CD4-positive, alpha-beta T cell (primary cell): ENCODE measurements around the gene APC2. TPM values are rescaled to one million over a fixed set of nuclear protein-coding genes. Genes with fewer than 3 reads are reported as not detected.

Source experiments
- ATAC-seq: fragments of 200-7000 bp; cut with Tn5 transposase; one replicate; pipeline ENCODE4 v1.10.0; 2022; ENCODE audit warnings: mild to moderate bottlenecking; ENCODE audit not compliant: poor library complexity
- CTCF ChIA-PET: fragments of 350-600 bp; sonication (Branson Sonifier 250); formaldehyde crosslinking; loops from one replicate; lab custom pipeline; 2021; ENCODE audit warnings: antibody characterized with exemption, inconsistent platforms; lab: Charles Lee
- POLR2A ChIA-PET: fragments of 350-600 bp; sonication (Branson Sonifier 250); formaldehyde crosslinking; loops from one replicate; lab custom pipeline; 2021; ENCODE audit warnings: antibody characterized with exemption, inconsistent platforms; lab: Charles Lee
- DNase-seq, 14 experiments: peaks; one replicate each; pipeline ENCODE4 v3.0.0-alpha.2; 2013 to 2020; ENCODE audit warnings: mixed read lengths in 2 of 14
- H3K27ac ChIP-seq, 2 donors: one replicate each; pipeline versions ENCODE4 v1.5.1 to v1.7.0; 2013; ENCODE audit warnings: low read length in 2 of 2, low read depth in 1 of 2, mild to moderate bottlenecking in 1 of 2
- H3K27me3 ChIP-seq, 2 experiments: 1 replicate in 1 of 2; 2 replicates in 1 of 2; pipeline versions ENCODE4 v1.6.1 to v1.7.0; 2013; ENCODE audit warnings: low read length in 2 of 2, control low read depth in 1 of 2, mild to moderate bottlenecking in 1 of 2, moderate library complexity in 1 of 2; ENCODE audit not compliant: insufficient read depth in 2 of 2, control insufficient read depth in 1 of 2
- H3K36me3 ChIP-seq: one replicate; pipeline ENCODE4 v1.6.1; 2013; ENCODE audit warnings: low read length, control low read depth; ENCODE audit not compliant: insufficient read depth
- H3K4me1 ChIP-seq: one replicate; pipeline ENCODE4 v1.6.1; 2013; ENCODE audit warnings: low read length, control low read depth; ENCODE audit not compliant: insufficient read depth
- H3K4me3 ChIP-seq: one replicate; pipeline ENCODE4 v1.5.1; 2013; ENCODE audit warnings: mild to moderate bottlenecking, low read length, moderate library complexity
- H3K9me3 ChIP-seq, 2 experiments: 1 replicate in 1 of 2; 2 replicates in 1 of 2; pipeline versions ENCODE4 v1.6.1 to v1.7.0; 2013; ENCODE audit warnings: low read length in 2 of 2, mild to moderate bottlenecking in 2 of 2, control low read depth in 1 of 2, moderate library complexity in 1 of 2; ENCODE audit not compliant: control insufficient read depth in 1 of 2, insufficient read depth in 1 of 2
- H3K27ac Mint-ChIP-seq: one replicate; pipeline ENCODE4 v1.8.0; 2020; ENCODE audit warnings: mixed read lengths
- H3K27me3 Mint-ChIP-seq: one replicate; pipeline ENCODE4 v1.8.0; 2021; ENCODE audit warnings: mixed read lengths
- H3K36me3 Mint-ChIP-seq: one replicate; pipeline ENCODE4 v1.8.0; 2021; ENCODE audit warnings: low read depth, mixed read lengths
- H3K4me1 Mint-ChIP-seq: one replicate; pipeline ENCODE4 v1.8.0; 2021; ENCODE audit warnings: low read depth, mixed read lengths
- H3K4me3 Mint-ChIP-seq: one replicate; pipeline ENCODE4 v1.8.0; 2020; ENCODE audit warnings: mild to moderate bottlenecking, mixed read lengths
- H3K9me3 Mint-ChIP-seq: one replicate; pipeline ENCODE4 v1.8.0; 2020; ENCODE audit warnings: mixed read lengths
- intact Hi-C, 2 experiments: fragments of 100-400 bp; cut with DNase I in 1 of 2; cut with micrococcal nuclease in 1 of 2; formaldehyde crosslinking; loops; one replicate each; pipeline versions ENCODE4 v1.15.1 to v1.9.0; 2023 to 2025; cut with DNase I, micrococcal nuclease
- total RNA-seq, 174 experiments: library from RNA in 2 of 174; stranded (reverse) in 2 of 174; gene quantifications; one replicate each; pipeline ENCODE4 v1.2.3 and lab custom pipeline; 2021 to 2026
- TF ChIP-seq, protein P1 (sequence below): fragments of 200-600 bp; IDR thresholded peaks from one replicate; pipeline ENCODE4 v1.8.0; 2022; ENCODE audit warnings: antibody characterized with exemption, mild to moderate bottlenecking

Gene APC2
- total RNA-seq, 2 experiments from 2014 or later: 0.20 to 0.30 TPM

DNA sequence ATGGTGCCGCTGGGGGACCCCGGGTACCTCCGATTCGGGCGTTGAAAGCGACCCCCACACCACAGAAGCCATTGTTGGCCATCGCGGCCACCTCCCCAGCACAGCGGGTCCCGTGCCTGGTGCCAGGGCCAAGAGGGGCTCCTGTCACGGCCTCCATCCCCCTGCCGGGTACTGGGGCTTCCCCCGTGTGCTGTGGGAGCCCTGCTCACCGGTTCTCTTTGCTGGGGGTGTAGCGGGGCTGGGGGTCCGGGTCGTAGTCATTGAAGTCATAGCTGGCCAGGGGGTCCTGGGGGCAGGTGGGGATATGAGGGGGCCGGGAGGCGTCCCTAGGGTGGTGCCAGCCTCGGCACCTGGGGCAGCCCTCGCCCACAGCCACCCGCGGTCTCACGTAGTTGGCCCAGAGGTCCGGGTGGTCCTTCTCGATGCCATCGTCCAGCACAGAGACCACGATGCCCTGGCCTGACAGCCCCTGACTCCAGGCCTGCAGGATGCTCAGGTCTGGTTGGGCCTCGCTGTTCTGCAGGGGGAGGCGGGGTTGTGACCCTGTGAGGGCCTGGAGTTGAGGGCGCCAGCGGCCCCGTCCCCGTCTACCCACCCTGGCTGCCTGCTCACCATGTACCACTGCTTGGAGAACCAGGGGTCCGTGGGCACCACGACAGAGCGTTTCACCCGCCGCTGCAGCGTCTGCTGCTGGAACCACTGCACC, 37.8 kb downstream of the APC2 start:
- intact Hi-C loops: no loop called here
- ATAC-seq: no peak
- Histone ChIP-seq H3K9me3 (no peaks in the 10 kb centered on the region), H3K4me1 (peaks cover 23% of the 10 kb centered on the region), H3K27me3 (no peaks in the 10 kb centered on the region), H3K36me3 (no peaks in the 10 kb centered on the region), H3K27ac (no peak overlapping the region), H3K4me3 (no peak overlapping the region)
- DNase-seq: no peak
- Mint-ChIP-seq H3K27me3 (no peaks in the 10 kb centered on the region), H3K36me3 (peaks cover 4% of the 10 kb centered on the region), H3K27ac (no peak overlapping the region), H3K9me3 (no peaks in the 10 kb centered on the region), H3K4me1 (peaks cover 12% of the 10 kb centered on the region), H3K4me3 (no peak overlapping the region)
- TF ChIP-seq, protein P1, sequence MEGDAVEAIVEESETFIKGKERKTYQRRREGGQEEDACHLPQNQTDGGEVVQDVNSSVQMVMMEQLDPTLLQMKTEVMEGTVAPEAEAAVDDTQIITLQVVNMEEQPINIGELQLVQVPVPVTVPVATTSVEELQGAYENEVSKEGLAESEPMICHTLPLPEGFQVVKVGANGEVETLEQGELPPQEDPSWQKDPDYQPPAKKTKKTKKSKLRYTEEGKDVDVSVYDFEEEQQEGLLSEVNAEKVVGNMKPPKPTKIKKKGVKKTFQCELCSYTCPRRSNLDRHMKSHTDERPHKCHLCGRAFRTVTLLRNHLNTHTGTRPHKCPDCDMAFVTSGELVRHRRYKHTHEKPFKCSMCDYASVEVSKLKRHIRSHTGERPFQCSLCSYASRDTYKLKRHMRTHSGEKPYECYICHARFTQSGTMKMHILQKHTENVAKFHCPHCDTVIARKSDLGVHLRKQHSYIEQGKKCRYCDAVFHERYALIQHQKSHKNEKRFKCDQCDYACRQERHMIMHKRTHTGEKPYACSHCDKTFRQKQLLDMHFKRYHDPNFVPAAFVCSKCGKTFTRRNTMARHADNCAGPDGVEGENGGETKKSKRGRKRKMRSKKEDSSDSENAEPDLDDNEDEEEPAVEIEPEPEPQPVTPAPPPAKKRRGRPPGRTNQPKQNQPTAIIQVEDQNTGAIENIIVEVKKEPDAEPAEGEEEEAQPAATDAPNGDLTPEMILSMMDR: no peak
- ChIA-PET CTCF (no interaction called here), POLR2A (no interaction called here)

DNA sequence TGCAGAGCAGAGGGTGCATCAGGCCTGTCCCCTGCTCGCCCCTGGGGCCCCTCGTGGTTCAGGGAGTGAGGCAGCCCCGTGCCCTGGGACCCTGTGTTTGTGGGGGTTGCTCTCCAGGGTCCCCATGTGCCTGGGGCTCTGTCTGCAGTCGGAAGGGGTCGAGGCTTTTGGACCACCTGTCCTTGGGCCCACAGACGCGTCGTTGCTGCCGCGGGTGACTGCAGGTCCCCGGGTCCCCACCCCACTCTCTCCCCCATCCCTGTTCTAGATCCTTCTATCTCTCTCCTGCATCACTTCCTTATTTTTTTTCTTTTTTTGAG, 38.3 kb downstream of the APC2 start:
- TF ChIP-seq, protein P1: no peak
- ChIA-PET CTCF (no interaction called here), POLR2A (no interaction called here)
- no peak for DNase-seq
- H3K4me1 ChIP-seq: peaks cover 23% of the 10 kb centered on the region
- peaks cover 4% of the 10 kb centered on the region for H3K36me3 Mint-ChIP-seq
- no peak overlapping the region for H3K27ac ChIP-seq
- H3K4me3 ChIP-seq: no peak overlapping the region
- H3K36me3 ChIP-seq: no peaks in the 10 kb centered on the region
- peaks cover 12% of the 10 kb centered on the region for H3K4me1 Mint-ChIP-seq
- no peak overlapping the region for H3K27ac Mint-ChIP-seq
- H3K4me3 Mint-ChIP-seq: no peak overlapping the region
- no peaks in the 10 kb centered on the region for H3K27me3 ChIP-seq
- no peaks in the 10 kb centered on the region for H3K27me3 Mint-ChIP-seq
- no peaks in the 10 kb centered on the region for H3K9me3 Mint-ChIP-seq
- no peak for ATAC-seq
- H3K9me3 ChIP-seq: no peaks in the 10 kb centered on the region
- intact Hi-C loops: no loop called here

DNA sequence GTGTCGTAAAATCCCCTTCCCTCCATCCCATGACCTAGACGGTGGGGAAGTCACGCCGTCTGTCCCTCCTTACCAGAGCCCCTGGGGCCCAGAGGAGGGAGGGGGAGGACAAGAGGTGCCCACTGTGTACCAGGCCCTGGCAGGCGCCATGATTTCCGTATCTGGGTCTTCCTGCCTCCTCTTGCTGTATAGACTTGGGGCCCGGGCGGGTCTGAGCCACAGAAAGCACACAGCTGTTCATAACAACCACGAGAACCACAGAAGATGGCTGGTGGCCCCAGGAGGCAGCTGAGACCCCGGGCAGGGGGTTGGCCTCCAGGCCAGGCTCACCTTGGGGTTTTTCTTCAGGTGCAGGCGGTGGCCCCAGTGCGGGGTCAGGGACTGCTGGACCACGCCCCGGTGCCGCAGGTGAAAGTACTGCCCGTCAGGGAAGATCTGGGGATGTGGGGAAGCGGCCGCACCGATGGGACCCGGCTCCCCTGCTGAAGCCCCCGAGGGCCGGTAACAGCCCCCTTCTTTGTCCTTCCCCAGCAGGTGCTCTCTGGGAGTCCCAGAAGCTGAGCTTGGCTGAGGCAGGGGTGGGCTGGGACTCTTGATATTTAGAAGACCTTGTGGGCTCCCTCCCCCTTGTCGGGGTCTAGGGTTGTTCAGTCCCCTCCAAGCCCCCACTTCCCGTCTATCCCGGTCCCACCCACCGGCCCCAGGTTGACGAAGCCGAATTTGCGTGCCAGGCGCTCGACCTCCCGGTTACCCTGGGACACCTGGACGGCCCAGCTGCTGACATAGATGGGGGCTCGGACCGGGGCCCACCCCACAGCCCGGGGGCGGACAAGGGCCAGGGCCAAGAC, 39.8 kb downstream of the APC2 start:
- TF ChIP-seq, protein P1: no peak
- peaks cover 23% of the 10 kb centered on the region for H3K4me1 ChIP-seq
- H3K9me3 ChIP-seq: no peaks in the 10 kb centered on the region
- no peaks in the 10 kb centered on the region for H3K9me3 Mint-ChIP-seq
- H3K27me3 Mint-ChIP-seq: no peaks in the 10 kb centered on the region
- peak overlapping the region; percentile 61 for H3K4me3 ChIP-seq
- H3K36me3 Mint-ChIP-seq: peaks cover 4% of the 10 kb centered on the region
- POLR2A ChIA-PET: interaction anchor here (1.8 kb wide), 1 partner anchor 19 kb away, joined by 7 read pairs; no protein-coding TSS in a partner anchor
- H3K27ac Mint-ChIP-seq: no peak overlapping the region
- H3K4me1 Mint-ChIP-seq: peaks cover 12% of the 10 kb centered on the region
- ATAC-seq: no peak
- CTCF ChIA-PET: interaction anchor here (0.6 kb wide), 1 partner anchor 76 kb away, joined by 3 read pairs; no protein-coding TSS in a partner anchor
- peak overlapping the region in 1 of 2 donors; percentile 29 for H3K27ac ChIP-seq
- peak overlapping the region; percentile 76 for H3K4me3 Mint-ChIP-seq
- DNase-seq: no peak
- no peaks in the 10 kb centered on the region for H3K36me3 ChIP-seq
- H3K27me3 ChIP-seq: no peaks in the 10 kb centered on the region
- intact Hi-C loops: loop anchor here (1.0 to 2.0 kb wide), 4 partner anchors 10 to 83 kb away; partner anchors contain the start of genes C19orf25 (in 1 of the 2) and DAZAP1 (in 1 of the 2)
